Measurements from ENCODE around the gene ATP6V1C2.

The ATP6V1C2 gene

GRCh38 chr2:10763461-10763800 lies 42.0 kb downstream of the ATP6V1C2 start:
- H3K36me3 ChIP-seq (ENCODE audit: low read depth): no peaks in the 10 kb centered on the region
- no peak overlapping the region for H3K27ac ChIP-seq (ENCODE audit: poor library complexity, severe bottlenecking)
- no peak overlapping the region for H3K4me3 ChIP-seq (ENCODE audit: severe bottlenecking)
- ATAC-seq (ENCODE audit: low read depth): no peak
- no peaks in the 10 kb centered on the region for H3K27me3 ChIP-seq (ENCODE audit: insufficient read depth, poor library complexity, severe bottlenecking)
- TF ChIP-seq CTCF (IDR thresholded peaks at IDR 0.05; ENCODE audit: poor library complexity, severe bottlenecking): no peak
- no peaks in the 10 kb centered on the region for H3K9me3 ChIP-seq (ENCODE audit: severe bottlenecking)
- no peaks in the 10 kb centered on the region for H3K4me1 ChIP-seq (ENCODE audit: insufficient read depth, poor library complexity, severe bottlenecking)
- DNase-seq (ENCODE audit: low spot score): no peak

- no peak overlapping the region for H3K4me3 ChIP-seq (ENCODE audit: severe bottlenecking)
- TF ChIP-seq CTCF (IDR thresholded peaks at IDR 0.05; ENCODE audit: poor library complexity, severe bottlenecking): no peak
- no peaks in the 10 kb centered on the region for H3K9me3 ChIP-seq (ENCODE audit: severe bottlenecking)
- DNase-seq (ENCODE audit: low spot score): no peak
- H3K27ac ChIP-seq (ENCODE audit: poor library complexity, severe bottlenecking): no peak overlapping the region
- no peaks in the 10 kb centered on the region for H3K4me1 ChIP-seq (ENCODE audit: insufficient read depth, poor library complexity, severe bottlenecking)
- ATAC-seq (ENCODE audit: low read depth): no peak
- no peaks in the 10 kb centered on the region for H3K36me3 ChIP-seq (ENCODE audit: low read depth)
- H3K27me3 ChIP-seq (ENCODE audit: insufficient read depth, poor library complexity, severe bottlenecking): no peaks in the 10 kb centered on the region
Observed at GRCh38 chr2:10764096-10764785, 42.8 kb downstream of the ATP6V1C2 start.

- DNase-seq (ENCODE audit: low spot score) (no peak), ATAC-seq (ENCODE audit: low read depth) (no peak)
- no peak overlapping the region for H3K4me3 ChIP-seq (ENCODE audit: severe bottlenecking)
- no peaks in the 10 kb centered on the region for H3K9me3 ChIP-seq (ENCODE audit: severe bottlenecking)
- H3K27me3 ChIP-seq (ENCODE audit: insufficient read depth, poor library complexity, severe bottlenecking): no peaks in the 10 kb centered on the region
- no peak for TF ChIP-seq CTCF (IDR thresholded peaks at IDR 0.05; ENCODE audit: poor library complexity, severe bottlenecking)
- no peaks in the 10 kb centered on the region for H3K4me1 ChIP-seq (ENCODE audit: insufficient read depth, poor library complexity, severe bottlenecking)
- H3K36me3 ChIP-seq (ENCODE audit: low read depth): no peaks in the 10 kb centered on the region
- no peak overlapping the region for H3K27ac ChIP-seq (ENCODE audit: poor library complexity, severe bottlenecking)
Observed at GRCh38 chr2:10764896-10765295, 43.5 kb downstream of the ATP6V1C2 start.

GRCh38 chr2:10765461-10765860 lies 44.0 kb downstream of the ATP6V1C2 start:
- no peak for DNase-seq (ENCODE audit: low spot score)
- H3K27me3 ChIP-seq (ENCODE audit: insufficient read depth, poor library complexity, severe bottlenecking): no peaks in the 10 kb centered on the region

More at GRCh38 chr2:10765461-10765860, 44.0 kb downstream of the ATP6V1C2 start:
- Histone ChIP-seq H3K27ac (ENCODE audit: poor library complexity, severe bottlenecking) (no peak overlapping the region), H3K36me3 (ENCODE audit: low read depth) (no peaks in the 10 kb centered on the region), H3K9me3 (ENCODE audit: severe bottlenecking) (no peaks in the 10 kb centered on the region), H3K4me1 (ENCODE audit: insufficient read depth, poor library complexity, severe bottlenecking) (no peaks in the 10 kb centered on the region), H3K4me3 (ENCODE audit: severe bottlenecking) (no peak overlapping the region)
- ATAC-seq (ENCODE audit: low read depth): peak; percentile 62
- TF ChIP-seq CTCF (IDR thresholded peaks at IDR 0.05; ENCODE audit: poor library complexity, severe bottlenecking): no peak
